ENCODE results near the gene HDAC8.
"Not testable (repeated sequence)": the region's sequence is repeated elsewhere in the genome, so short reads cannot be mapped to it uniquely, and the experiment has no call there.

The HDAC8 gene

DNA sequence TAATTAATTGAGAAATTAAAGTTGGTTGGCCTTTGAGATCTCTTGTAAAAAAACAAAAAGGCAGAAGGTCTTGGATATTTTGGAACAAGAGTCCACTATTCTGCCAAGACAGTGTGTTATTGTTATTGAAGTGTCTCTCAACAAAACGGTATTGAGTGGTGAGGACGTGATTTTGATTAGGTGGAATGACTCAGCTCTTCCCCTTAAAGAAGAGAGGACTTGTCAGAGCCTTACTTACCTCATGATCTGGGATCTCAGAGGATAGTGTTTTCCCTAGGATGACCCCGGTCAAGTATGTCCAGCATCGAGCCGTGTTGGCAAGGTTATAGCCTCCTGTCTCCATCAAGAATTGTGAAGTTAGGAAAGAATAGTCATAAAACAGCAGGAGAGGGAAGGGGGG lies 110.9 kb downstream of the HDAC8 start:
- H3K27ac ChIP-seq: no peak overlapping the region
- no peak overlapping the region for H3K4me3 ChIP-seq
- no peak for DNase-seq (ENCODE audit: low spot score)
- TF ChIP-seq CTCF (IDR thresholded peaks at IDR 0.05): no peak

GRCh38 chrX:72461288-72461687 lies 111.4 kb downstream of the HDAC8 start:
- no peak for TF ChIP-seq CTCF (IDR thresholded peaks at IDR 0.05)
- Histone ChIP-seq H3K27ac (no peak overlapping the region), H3K4me3 (no peak overlapping the region)
- DNase-seq (ENCODE audit: low spot score): no peak

DNA sequence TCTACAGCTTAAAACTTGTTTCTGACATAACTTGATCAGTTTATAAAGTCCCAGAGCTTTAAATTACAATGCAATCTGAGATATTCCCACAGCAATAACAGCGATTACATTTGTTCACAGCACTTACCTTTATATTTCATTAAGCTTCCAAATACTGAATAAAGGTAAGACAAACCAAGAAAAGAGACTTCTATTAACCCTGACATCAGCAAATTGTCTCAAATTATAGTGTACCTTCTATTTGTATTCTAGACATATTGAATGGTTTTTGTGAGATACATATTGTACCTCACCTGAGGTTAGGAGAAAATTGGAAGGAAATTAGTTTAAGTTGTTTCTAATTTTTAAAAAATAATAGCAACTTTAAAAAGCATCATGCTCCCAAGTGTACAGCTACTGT lies 111.9 kb downstream of the HDAC8 start:
- no peak for DNase-seq (ENCODE audit: low spot score)
- H3K4me3 ChIP-seq: no peak overlapping the region
- no peak for TF ChIP-seq CTCF (IDR thresholded peaks at IDR 0.05)
- no peak overlapping the region for H3K27ac ChIP-seq

DNA sequence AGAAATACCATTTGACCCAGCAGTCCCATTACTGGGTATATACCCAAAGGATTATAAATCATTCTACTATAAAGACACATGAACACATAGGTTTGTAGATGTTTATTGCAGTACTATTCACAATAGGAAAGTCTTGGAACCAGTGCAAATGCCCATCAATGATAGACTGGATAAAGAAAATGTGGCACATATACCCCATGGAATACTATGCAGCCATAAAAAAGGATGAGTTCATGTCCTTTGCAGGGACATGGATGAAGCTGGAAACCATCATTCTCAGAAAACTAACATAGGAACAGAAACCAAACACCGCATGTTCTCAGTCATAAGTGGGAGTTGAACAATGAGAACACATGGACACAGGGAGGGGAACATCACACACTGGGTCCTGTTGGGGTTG lies 123.6 kb downstream of the HDAC8 start:
- not testable (repeated sequence) for DNase-seq (ENCODE audit: low spot score); H3K4me3 ChIP-seq

DNA sequence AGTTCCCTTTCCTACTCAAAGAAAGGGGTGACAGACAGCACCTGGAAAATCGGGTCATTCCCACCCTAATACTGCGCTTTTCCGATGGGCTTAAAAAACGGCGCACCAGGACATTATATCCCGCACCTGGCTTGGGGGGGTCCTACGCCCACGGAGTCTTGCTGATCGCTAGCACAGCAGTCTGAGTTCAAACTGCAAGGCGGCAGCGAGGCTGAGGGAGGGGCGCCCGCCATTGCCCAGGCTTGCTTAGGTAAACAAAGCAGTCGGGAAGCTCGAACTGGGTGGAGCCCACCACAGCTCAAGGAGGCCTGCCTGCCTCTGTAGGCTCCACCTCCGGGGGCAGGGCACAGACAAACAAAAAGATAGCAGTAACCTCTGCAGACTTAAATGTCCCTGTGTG lies 131.9 kb downstream of the HDAC8 start:
- H3K27ac ChIP-seq; DNase-seq (ENCODE audit: low spot score): not testable (repeated sequence)

More for the DNA sequence above, 123.6 kb downstream of the HDAC8 start:
- H3K27ac ChIP-seq: not testable (repeated sequence)

DNA sequence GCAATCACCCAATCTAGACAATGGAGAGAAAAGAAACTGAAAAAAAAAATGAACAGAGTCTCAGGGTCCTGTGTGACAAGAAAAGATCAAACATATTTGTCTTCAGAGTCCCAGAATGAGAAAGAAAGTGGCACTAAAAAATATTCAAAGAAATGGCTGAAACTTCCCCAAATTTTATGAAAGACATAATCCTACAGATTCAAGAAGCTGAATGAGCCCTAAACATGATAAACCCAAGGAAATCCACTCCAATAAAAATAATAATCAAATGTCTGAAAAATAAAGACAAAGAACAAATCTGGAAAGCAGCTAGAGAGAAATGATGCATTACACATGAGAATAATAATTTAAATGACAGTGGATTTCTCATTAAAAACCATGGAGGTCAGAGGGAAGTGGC lies 136.6 kb downstream of the HDAC8 start:
- DNase-seq (ENCODE audit: low spot score): no peak
- no peak overlapping the region for H3K4me3 ChIP-seq
- H3K27ac ChIP-seq: no peak overlapping the region
- no peak for TF ChIP-seq CTCF (IDR thresholded peaks at IDR 0.05)

More for the DNA sequence above, 131.9 kb downstream of the HDAC8 start:
- H3K4me3 ChIP-seq: not testable (repeated sequence)

- TF ChIP-seq CTCF (IDR thresholded peaks at IDR 0.05): no peak
- H3K27ac ChIP-seq: no peak overlapping the region
- DNase-seq (ENCODE audit: low spot score): no peak
- no peak overlapping the region for H3K4me3 ChIP-seq
Measured at GRCh38 chrX:72430405-72430968, 142.2 kb downstream of the HDAC8 start.

DNA sequence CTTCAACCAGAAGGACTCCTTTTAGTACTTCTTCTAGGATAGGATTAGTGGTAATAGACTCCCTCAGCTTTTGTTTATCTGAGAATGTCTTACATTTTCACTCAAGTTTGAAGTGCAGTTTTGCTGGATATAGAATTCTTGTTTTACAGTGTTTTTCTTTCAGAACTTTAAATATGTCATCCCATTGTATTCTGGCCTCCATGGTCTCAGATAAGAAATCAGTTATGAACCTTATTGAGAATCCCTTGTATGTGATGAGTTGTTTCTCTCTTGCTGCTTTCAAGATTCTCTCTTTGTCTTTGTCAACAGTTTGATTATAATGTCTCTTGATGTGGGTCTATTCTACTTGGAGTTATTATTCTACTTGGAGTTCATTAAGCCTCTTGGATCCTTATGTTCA lies 150.8 kb downstream of the HDAC8 start:
- H3K27ac ChIP-seq: no peak overlapping the region
- no peak for TF ChIP-seq CTCF (IDR thresholded peaks at IDR 0.05)
- H3K4me3 ChIP-seq: no peak overlapping the region
- no peak for DNase-seq (ENCODE audit: low spot score)
